Suppressor macrophage (primary cell): Measurements from ENCODE around the gene STEEP1.
A peak's percentile ranks its signal among the peaks of the same experiment; 100 is the strongest.
"Not testable (repeated sequence)": the region's sequence is repeated elsewhere in the genome, so short reads cannot be mapped to it uniquely, and the experiment has no call there.

Source experiments
- DNase-seq, 4 experiments: peaks; one replicate each; pipeline ENCODE4 v3.0.0-alpha.2; 2020 to 2022

The STEEP1 gene

DNA sequence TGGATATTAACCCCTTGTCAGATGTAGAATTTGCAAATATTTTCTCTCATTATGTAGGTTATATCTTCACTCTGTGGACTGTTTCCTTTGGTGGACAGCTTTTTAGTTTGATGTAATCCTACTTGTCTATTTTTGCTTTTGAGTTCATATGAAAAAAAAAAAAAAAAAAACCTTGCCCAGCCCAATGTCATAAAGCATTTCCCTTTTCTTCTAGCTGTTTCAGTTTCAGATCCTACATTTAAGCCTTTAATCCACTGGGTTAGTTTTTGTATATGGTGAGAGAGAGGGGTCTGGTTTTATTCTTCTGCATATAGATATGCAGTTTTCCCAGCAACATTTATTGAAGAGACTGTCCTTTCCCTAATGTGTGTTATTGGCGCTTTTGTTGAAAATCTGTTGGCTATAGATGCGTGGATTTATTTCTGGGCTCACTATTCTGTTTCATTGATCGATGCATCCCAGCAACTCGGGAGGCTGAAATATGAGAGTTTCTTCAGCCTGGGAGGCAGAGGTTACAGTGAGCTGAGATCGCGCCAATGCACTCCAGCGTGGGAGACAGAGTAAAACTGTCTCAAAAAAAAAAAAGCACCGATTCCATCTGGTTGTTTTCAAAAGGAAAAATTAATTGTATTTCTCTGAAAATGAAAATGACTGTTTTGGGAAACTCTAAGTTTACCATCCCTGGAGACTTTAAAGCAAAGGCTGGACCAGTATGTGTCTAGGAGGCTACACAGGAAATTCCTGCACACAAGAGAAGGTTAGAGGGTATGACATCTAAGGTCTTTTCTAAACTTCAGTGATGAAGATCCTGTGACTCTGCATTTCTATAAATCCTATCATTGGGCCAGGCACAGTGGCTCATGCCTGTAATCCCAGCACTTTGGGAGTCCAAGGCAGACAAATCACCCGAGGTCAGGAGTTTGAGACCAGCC lies 35.6 kb downstream of the STEEP1 start:
- DNase-seq, result peak; percentile 1 to 58 (median 26)

DNA sequence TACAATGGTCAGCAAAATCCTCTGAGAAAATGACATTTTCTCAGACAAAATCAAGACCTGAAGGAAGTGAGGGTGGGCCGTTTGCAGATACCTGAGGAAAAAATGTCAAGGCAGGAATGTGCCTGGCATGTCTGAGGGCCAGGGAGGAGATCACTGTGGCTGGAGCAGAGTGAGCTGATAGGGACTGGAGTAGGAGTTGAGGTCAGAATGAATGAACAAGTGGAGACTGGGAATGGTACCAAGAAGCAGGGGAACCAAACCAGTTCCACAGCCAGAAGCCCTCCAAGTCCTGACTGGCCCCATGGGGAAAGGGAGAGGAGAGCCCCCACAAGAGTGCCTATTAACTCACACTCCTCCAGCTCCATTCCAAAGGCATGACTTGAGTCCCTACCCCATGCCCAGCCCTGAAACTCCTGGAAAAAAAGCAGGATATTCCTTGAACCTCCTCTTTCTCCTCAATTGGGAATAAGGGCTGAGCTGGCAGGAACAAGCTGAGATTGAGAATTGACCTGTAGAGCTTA lies 41.5 kb downstream of the STEEP1 start:
- no peak for DNase-seq

DNA sequence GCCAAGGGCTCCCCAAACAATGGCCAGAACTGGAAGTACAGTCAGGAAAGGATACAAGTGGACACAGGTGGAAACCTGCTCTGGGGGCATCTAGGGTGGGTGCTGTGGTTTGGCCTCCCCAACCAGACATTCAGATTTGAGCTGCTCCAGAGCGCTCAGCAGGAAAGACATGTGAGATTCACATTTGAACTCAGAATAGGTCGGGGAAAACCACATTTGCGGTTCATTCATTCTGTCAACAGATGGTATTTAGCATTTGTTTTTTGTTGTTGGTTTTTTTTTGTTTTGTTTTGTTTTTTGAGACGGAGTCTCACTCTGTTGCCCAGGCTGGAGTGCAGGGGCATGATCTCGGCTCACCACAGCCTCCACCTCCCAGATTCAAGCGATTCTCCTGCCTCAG lies 44.0 kb downstream of the STEEP1 start:
- DNase-seq, result no peak

DNA sequence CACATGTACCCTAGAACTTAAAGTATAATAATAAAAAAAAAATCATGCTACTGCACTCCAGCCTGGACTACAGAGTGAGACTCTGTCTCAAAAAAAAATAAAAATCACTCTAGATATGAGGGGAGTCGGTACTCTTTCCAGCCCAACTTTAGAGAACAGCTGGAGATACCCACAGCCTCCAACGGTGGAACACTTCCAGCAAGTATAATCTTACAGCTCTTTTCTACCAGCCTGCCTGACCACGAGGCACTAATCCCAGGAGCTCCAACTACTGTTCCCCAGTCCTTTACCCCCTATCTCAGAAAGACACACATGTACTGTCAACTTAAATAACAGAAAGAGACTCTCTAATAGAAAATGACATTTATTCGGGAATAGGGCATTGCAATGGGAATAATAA lies 46.8 kb downstream of the STEEP1 start:
- DNase-seq, result no peak

DNA sequence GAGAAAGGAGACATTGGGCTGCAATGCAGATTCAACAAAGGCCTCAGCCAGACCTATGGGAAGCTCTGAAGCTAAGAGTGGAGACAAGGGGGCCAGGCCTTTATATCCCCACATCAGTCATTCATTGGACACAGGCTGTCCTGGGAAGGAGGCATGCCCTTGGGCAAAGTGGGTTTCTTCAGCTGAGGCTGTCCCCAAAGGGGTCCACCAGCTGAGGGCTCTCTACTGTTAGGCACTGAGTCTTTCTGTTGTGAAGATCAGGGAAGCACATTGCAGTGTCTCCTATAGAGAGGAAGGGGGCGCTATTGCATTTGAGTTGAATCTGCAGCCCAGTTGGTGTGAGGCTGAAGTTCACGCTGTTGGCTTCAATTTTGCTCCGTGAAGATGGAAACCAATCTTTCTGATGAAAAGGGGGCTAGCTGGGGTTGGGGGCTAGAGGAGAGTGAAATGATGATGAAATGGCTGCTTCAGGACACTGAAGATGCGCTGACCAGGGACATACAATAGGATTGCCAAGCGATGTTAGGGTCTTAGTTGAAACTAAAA lies 49.0 kb downstream of the STEEP1 start:
- peak; percentile 59 to 79 (median 74) for DNase-seq

DNA sequence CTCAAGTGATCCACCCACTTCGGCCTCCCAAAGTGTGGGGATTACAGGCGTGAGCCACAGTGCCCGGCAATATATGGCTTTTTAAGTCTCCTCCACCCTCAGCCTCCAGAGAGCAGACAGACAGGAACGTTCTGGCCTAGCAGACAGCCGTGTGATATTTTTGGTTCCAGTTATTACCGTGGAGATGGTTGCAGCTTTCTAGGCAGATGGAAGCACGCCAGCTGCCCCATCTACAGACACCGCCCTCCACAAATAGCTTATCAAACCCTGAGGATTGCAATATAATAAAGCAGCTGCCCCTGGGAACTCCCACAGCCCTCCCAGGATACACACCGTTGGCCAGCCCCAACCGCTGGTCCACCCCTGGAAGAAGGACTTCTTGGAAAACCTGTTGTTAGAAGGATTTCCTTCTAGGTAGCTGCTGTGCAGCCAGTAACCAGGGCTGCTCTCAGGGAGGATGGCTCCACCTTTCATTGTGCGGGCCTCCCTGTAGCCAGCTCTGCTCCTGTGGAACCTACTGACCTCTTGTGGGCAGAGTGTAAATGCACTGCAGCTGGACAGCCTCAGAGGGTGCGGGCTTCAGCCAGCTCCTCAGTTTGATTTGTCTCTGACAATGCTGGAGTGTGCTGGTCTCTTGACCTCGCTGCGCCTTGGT lies 52.9 kb downstream of the STEEP1 start:
- DNase-seq, result peak; percentile 60 to 79 (median 74)

DNA sequence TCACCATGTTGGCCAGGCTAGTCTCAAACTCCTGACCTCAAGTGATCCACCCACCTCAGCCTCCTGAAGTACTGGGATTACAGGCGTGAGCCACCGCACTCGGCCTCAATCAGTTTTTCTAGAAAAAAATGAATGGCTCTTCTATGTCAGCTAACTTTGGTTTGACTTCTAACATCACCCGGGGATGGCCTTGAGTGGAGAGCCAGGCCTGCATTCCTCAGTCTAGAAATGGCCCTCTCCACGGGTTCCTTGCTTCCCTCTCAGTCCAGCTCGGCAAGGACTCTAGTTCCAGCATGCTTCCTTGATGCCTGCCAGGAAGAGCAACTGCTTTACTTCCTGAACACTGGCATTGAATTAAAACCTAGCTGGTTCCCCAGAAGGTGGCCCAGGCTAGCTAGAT lies 58.0 kb downstream of the STEEP1 start:
- DNase-seq, result no peak

DNA sequence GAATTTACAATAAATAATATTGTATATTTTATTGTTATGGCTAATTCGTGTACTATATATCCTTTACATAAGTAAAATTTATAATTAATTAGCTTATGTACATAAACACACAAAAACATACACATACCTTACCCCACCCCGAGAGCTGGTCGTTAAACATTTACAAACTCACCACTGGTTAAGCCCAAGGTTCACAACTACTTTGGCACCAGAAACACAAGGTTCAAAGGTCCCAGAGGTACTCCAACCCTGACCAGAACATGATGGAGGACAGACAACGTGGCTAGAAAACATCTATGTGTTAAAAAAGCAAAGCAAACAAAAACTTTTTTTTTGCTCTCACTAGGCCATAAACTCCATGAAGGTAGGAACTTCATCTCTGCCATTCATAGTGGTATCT lies 59.3 kb downstream of the STEEP1 start:
- DNase-seq, result no peak

DNA sequence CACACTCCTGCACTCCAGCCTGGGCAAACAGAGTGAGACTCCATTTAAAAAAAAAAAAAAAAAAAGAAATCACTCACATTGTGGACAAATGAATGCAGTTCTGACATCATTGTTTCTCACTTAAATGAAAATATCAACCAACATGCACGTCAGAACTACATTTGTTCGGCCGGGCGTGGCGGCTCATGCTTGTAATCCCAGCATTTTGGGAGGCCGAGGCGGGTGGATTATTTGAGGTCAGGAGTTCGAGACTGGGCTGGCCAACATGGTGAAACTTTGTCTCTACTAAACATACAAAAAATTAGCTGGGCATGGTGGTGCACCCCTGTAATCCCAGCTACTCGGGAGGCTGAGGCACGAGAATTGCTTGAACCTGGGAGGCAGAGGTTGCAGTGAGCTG lies 60.1 kb downstream of the STEEP1 start:
- DNase-seq, result not testable (repeated sequence)

DNA sequence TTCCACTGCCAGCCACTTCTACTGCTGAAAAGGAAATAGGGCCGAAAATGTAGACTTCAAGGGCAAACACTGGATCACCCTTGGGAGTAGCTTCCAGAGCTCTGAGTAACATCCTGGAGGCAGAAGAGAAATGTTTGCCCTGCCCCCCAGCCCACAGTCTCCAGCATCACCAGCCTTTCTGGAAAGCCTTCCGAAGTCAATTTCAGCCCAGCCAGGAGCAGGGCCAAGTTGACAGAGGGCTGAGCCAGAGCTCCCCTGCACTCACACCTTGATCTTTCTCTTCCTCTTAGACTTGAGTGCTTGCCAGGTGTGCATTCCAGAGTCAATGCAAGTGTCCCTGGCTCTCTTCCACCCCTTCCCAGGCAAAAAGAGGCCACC lies 61.7 kb downstream of the STEEP1 start:
- DNase-seq, result no peak

DNA sequence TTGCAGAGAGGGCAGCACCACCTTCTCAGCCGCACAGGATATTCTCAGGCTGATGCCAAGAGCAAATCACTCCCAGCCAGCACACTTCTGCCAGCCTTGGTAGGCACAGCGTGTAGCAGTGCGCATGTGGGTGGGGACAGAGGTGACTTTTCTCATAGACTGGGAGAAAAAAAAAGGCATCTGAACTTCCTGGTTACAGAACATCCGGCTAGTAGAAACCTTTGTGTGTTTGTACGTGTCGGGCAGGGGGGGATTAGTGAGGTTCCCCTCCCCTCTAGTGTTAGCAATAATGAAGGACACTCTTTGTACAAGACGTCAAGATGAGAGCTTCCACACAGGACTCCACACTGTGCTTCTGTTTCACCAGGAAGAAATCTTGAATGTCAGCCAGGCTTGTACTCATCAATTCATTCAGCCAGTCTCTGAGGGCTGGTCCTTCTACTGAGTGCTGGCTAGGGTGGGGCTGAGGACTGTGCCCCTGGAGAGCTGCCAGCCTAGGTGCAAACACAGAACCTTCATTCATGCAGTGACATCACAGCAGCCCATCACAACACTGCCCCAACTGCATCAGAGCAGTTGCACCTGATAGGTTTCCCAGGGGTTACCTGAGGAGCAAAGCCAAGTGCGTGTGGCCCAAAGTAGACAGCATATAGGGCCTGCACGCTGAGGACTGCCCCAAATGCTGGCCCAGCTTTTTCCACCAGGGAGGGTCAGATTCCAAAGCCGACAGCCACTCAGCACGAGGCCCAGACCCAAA lies 62.3 kb downstream of the STEEP1 start:
- peak in 3 of 4 experiments; percentile 20 to 45 (median 31) for DNase-seq

DNA sequence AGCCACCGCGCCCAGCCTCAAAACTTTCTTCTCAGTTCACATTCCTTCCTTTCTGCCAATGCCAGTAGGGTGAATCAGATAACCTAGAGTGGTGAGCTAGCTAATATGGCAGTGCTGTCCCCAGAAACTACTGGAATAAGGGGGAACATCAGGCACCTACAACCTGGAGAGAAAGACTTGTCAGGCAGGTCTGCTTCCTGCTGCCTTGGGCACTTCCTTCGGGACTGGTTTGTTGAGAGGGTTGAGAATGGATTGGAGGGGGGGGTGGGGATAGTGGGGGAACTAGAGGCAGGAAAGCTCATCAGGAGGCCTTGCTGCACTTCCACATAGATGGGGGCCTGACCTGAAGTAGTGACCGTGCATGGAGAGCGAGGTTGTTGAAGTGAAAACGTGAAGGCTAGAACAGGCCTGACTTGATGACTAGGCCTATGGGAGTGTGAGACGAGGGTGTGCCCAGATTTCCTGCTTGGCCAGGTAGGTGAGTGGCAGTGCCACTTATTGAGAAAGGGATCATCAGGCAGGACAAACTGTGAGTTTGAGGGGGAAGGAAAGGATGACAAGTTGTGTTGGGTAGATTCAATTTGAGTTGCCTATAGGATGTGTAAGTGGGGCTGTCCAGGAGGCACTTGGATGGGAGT lies 63.6 kb downstream of the STEEP1 start:
- DNase-seq, result no peak

DNA sequence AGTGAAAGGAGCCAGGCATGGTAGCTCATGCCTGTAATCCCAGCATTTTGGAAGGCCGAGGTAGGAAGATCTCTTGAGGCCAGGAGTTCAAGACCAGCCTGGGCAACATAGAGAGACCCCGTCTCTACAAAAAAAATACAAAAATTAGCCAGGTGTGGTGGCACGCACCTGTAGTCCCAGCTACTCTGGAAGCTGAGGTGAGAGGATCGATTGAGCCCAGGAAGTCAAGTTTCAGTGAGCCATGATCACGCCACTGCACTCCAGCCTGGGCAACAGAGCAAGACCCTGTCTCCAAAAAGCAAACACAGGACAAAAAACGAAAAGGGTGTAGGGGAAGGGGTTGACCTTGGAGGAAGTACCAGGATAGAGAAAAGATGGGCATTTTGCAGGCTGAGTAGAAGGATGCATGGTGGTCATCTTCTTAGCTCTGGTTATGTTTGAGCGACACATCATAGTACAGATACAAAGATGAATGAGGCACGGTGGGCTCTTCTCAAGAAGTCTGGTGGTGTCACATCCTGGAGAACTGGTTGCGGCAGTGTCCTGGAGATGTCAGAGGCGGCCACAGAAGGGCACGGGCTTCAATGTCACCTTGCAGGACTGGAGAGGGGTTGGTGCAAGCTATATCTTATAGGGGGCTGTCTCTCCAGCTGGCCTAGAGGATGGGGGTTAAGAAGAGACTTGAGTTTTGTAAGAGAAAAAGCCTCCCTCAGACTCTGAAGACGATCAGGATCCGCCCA lies 65.0 kb downstream of the STEEP1 start:
- no peak for DNase-seq

DNA sequence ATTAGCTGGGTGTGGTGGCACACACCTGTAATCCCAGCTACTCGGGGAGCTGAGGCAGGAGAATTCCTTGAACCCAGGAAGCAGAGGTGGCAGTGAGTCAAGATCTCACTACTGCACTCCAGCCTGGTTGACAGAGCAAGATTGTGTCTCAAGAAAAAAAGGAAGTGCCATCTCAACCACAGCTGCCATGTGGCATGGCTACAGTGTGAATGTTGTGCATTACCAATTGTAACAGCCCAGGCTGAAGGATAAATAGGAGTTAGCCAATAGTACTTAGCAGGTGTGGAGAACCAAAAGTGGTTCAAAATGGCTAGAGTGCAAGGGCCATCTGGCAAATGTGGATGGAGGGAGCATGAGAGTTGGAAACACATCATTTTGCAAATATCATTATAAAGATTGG lies 68.0 kb downstream of the STEEP1 start:
- peak; percentile 18 to 56 (median 48) for DNase-seq

DNA sequence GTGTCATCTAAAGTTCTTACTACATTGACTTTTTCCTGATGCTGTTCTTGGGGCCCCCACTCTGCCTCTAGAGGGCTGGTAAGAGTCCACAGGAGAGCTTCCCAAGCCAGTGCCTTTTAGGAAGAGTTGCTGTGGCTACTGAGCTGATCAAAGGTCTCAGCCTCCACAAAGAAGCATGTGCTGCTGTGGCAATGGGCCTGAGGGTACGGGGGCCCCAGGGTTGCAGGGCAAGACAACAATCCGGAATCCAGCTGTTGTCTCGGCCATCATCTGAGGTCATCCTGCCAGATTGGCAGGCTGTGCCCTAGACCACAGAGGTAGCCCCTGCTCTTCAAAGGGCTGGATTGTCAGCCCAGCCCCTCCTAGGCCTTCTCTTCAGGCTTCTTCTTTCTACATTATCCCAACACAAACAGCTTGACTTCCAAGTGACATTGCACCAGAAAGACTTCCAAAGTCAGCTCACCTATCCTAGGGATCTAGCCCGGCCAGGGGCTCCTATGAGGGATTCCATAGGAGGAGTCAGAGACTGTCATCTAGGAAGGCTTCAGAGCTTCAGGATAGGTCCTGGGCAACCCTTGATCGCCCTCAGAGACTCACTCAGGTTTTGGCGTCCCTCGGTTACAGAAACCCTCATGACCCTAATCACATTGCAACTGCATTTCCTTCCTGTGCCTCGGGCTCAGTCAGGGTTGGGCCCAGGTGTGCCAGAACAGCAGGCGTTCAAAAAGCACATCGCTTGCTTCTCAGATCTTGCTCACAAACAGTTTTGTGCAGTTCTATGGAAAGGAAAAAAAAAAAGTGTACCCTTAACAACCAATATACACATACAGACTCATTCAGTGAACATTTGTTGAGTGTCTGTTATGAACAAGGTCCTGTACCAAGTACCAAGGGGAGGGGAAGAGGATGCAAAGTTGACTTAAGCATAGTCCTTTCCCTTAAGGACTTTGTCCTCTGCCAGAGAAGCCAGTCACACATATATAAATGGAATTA lies 69.2 kb downstream of the STEEP1 start:
- DNase-seq, result peak in 1 of 4 experiments; percentile 8

DNA sequence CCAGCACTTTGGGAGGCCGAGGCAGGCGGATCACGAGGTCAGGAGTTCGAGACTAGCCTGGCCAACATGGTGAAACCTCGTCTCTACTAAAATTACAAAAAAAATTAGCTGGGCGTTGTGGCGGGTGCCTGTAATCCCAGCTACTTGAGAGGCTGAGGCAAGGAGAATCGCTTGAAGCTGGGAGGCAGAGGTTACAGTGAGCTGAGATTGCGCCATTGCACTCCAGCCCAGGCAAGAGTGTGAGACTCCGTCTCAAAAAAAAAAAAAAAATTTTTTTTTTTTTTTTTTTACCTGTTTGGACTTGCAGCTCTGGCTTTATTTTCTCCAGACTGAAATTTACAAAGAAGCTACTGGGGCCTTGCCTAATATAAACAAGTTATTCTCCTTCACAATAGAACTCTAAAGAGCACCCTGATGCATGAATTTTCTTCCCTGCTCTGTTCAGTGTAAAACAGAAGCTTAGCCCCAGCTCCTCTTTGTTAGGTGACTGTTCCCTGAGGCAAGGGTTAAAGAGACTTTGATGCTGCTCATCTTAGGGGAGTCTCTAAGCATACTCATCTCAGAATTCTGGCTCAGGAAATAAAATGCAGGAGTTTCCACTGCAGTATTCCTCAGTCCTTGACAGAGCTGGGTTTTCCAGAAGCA lies 71.2 kb downstream of the STEEP1 start:
- not testable (repeated sequence) for DNase-seq

DNA sequence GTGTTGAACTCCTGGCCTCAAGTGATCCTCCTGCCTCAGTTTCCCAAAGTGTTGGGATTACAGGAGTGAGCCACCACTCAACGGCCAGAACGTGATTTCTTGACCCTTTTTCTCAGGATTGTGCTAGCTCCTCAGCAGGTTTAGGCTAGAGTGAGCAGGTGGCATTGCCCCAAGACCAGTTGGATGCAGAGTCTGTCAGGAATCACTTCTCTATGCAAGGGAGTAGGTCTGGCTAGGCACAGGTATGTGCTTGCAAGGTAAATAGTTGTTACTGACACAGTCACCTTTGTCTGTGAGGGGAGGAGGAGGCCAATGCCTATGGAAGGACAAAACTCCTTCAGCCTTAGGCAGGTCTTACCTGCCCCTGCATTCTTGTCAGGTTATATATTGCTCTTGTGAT lies 72.7 kb downstream of the STEEP1 start:
- no peak for DNase-seq

DNA sequence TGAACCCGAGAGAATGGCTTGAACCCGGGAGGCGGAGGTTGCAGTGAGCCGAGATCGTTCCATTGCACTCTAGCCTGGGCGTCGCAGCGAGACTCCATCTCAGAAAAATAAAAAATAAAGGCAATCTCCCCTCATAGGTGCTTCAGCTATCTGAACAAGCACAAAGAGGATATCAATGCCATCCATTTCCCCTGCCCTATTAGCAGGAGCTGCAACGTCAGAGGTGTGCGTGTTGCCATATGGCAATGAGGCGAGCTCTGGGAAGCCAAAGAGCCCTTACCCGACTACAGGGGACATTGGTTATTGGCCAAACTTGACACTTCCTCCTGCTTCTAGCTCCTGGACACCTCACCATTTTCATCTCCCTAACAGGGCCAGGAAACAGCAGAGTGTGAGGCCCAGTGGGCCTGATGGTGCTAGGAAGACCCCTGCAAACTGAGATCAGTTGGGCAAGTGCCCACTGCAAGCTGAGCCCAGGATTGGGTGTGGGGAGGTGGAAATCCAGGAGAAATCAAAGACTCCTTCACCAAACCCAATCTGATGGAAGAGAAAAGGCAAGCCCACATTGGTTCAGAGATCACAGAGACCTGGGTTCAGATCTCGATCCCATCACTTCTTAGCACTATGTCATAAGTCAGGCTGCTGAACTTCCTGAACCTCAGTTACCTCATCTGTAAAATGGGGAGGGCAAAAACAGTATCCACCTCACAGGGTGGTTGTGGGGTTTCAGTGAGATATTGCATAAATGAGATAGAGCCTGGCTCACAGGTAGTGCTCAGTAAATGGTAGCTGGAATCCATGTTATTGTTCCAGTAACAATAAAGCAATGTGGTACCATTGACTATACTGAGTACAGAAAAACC lies 75.8 kb downstream of the STEEP1 start:
- DNase-seq, result no peak

DNA sequence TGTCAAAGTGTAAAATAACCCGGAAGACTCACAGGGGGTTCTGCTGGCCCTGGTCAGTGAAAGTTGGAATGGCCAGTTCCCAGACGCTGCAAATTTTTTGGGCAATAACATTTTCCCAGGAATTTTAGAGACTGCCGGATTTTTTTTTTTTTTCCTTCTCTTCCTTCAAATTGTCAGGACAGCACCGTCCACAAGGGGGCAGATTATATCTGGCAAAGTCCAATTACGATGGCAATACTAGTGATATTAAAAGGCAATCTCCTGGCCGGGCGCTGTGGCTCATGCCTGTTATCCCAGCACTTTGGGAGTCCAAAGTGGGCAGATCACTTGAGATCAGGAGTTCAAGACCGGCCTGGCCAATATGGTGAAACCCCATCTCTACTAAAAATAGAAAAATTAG lies 76.5 kb downstream of the STEEP1 start:
- peak; percentile 46 to 66 (median 56) for DNase-seq
